Measurements from ENCODE around the gene PTCD2. TPM values are rescaled to one million over a fixed set of nuclear protein-coding genes. Genes with fewer than 3 reads are reported as not detected.

The PTCD2 gene
- total RNA-seq, 4 donors from 2014 or later, result 6.7 to 13.2 (median 9.5) TPM

DNA sequence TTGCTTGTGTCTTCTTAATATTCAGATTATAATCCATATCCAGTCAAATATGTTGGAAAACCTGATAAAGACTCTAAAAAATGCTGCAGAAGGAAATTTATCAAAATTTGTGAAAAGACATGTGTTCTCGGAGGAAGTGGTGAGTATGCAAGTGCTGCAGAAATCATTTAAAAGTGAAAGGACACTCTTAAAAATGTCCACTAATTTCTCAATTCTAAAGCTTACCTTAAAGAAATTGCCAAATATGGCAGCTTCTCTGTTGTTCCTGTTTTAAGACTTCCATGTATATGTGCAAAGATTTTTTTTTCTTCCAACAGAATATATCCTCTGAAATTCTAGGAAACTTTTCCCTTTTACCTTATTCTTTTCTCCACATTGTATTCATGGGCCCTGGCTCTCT, 32.4 kb downstream of the PTCD2 start:
- Histone ChIP-seq H3K27ac (no peak overlapping the region), H3K4me3 (no peak overlapping the region), H3K9me3 (no peaks in the 10 kb centered on the region), H3K27me3 (no peaks in the 10 kb centered on the region), H3K4me1 (no peaks in the 10 kb centered on the region), H3K36me3 (no peaks in the 10 kb centered on the region)
- intact Hi-C loops (cut with DNase I; ENCODE audit: low total_unique reads) (no loop called here), in situ Hi-C loops (cut with MboI; ENCODE audit: low sequenced_read_pairs in 4 of 4) (loop anchor here in 3 of 4 donors (25.0 kb wide), 2 partner anchors 460 to 485 kb away; partner anchors contain the start of gene TNPO1 (in 2 of the 3))
- DNase-seq, result no peak
- TF ChIP-seq POLR2A (IDR thresholded peaks at IDR 0.05) (no peak), CTCF (IDR thresholded peaks at IDR 0.05 in 4 of 5, conservative IDR thresholded peaks at IDR 0.05 in 1 of 5) (no peak)
- no peak for ATAC-seq

- ATAC-seq (no peak), DNase-seq (no peak)
- Histone ChIP-seq H3K4me3 (no peak overlapping the region), H3K27me3 (no peaks in the 10 kb centered on the region), H3K27ac (no peak overlapping the region), H3K9me3 (no peaks in the 10 kb centered on the region), H3K36me3 (no peaks in the 10 kb centered on the region), H3K4me1 (no peaks in the 10 kb centered on the region)
- no peak for TF ChIP-seq CTCF (IDR thresholded peaks at IDR 0.05 in 4 of 5, conservative IDR thresholded peaks at IDR 0.05 in 1 of 5)
- TF ChIP-seq POLR2A (IDR thresholded peaks at IDR 0.05), result no peak
- in situ Hi-C loops (cut with MboI; ENCODE audit: low sequenced_read_pairs in 4 of 4), result loop anchor here in 3 of 4 donors (25.0 kb wide), 2 partner anchors 459 to 484 kb away; partner anchors contain the start of gene TNPO1 (in 2 of the 3)
- intact Hi-C loops (cut with DNase I; ENCODE audit: low total_unique reads), result no loop called here
Observed at GRCh38 chr5:72353046-72353445, 32.9 kb downstream of the PTCD2 start.

DNA sequence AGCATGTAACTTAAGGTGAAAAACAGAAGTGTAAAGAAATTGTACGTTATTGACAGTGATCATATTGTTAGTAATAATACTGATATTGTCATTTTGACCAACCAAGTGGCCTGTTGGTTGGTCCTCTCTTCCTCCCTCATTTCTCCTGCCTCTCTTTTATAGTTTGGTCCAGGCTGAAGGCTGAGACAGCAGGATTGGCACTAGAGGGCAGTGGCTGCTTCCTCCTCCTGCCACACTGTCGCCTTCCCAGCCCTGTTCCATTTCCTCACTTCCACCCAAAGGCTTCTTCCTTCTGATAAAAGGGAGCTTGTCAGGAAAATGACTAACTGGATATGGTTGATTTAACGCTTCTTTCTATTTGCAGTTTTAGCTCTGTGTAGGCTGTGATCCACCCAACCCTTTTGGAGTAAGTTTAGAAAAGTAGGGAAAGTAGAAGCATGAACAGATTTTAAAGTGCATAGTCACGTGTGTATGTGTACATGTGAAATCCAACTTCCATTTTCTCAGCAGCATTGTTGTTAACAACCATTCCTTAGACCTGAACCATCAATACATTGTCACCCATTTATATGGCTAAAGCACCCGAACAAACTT, 35.6 kb downstream of the PTCD2 start:
- Histone ChIP-seq H3K4me3 (no peak overlapping the region), H3K4me1 (no peaks in the 10 kb centered on the region), H3K27me3 (no peaks in the 10 kb centered on the region), H3K27ac (no peak overlapping the region), H3K36me3 (peaks cover 0 to 8% of the 10 kb centered on the region in 2 donors), H3K9me3 (no peaks in the 10 kb centered on the region)
- DNase-seq (peak; percentile 16 to 29), ATAC-seq (peak; percentile 39 to 91)
- intact Hi-C loops (cut with DNase I; ENCODE audit: low total_unique reads) (no loop called here), in situ Hi-C loops (cut with MboI; ENCODE audit: low sequenced_read_pairs in 4 of 4) (loop anchor here in 3 of 4 donors (5.0 to 25.0 kb wide), 3 partner anchors 171 to 481 kb away; partner anchors contain the start of gene TNPO1 (in 2 of the 3))
- TF ChIP-seq POLR2A (IDR thresholded peaks at IDR 0.05), result no peak
- TF ChIP-seq CTCF (IDR thresholded peaks at IDR 0.05 in 4 of 5, conservative IDR thresholded peaks at IDR 0.05 in 1 of 5), result peak in 4 of 5 experiments; percentile 27 to 57 (median 38)

GRCh38 chr5:72356361-72356760, 36.2 kb downstream of the PTCD2 start:
- TF ChIP-seq POLR2A (IDR thresholded peaks at IDR 0.05) (no peak), CTCF (IDR thresholded peaks at IDR 0.05 in 4 of 5, conservative IDR thresholded peaks at IDR 0.05 in 1 of 5) (no peak)
- ATAC-seq (no peak), DNase-seq (no peak)
- peaks cover 0 to 13% of the 10 kb centered on the region in 2 donors for H3K36me3 ChIP-seq
- in situ Hi-C loops (cut with MboI; ENCODE audit: low sequenced_read_pairs in 4 of 4), result loop anchor here in 3 of 4 donors (5.0 to 25.0 kb wide), 3 partner anchors 171 to 481 kb away; partner anchors contain the start of gene TNPO1 (in 2 of the 3)
- H3K4me3 ChIP-seq, result no peak overlapping the region
- no peaks in the 10 kb centered on the region for H3K27me3 ChIP-seq
- no peak overlapping the region for H3K27ac ChIP-seq
- H3K4me1 ChIP-seq, result no peaks in the 10 kb centered on the region
- no peaks in the 10 kb centered on the region for H3K9me3 ChIP-seq
- intact Hi-C loops (cut with DNase I; ENCODE audit: low total_unique reads), result no loop called here
